ENCODE data around the gene CREB5. TPM values are rescaled to one million over a fixed set of nuclear protein-coding genes. Genes with fewer than 3 reads are reported as not detected.

The CREB5 gene
- total and polyA plus RNA-seq, 2 of the 8 experiments (the other 6 are each of a cell fraction or from before 2014, with no cell fraction given): 2.4 to 2.7 TPM

DNA sequence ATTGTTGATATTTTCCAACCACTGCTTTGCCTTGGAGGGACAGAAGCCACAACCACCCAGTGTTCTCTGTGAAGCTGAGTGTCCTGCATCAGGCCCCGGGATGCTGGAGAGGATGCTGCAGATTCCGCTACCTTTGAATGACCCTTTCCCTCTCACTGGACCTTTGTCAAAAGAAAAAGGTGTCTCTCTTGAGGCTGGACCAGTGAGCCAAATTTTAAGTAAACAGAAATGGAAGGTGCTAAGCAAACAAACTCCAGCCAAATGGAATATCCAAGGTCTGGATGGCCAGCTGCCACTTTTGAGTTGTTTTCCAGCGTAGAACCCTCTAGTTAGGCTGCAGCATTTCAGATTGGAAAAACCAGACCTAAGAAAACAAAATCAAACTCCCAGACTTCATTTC, 400.3 kb downstream of the CREB5 start:
- Histone ChIP-seq H3K27ac (ENCODE audit: low read depth, low read length) (no peak overlapping the region), H2AFZ (ENCODE audit: low read length) (no peak overlapping the region), H3K18ac (ENCODE audit: extremely low read depth, low read length) (no peak overlapping the region), H3K4me1 (replicated peaks in 1 of 4; ENCODE audit: control insufficient read depth in 3 of 4, insufficient read depth in 4 of 4, low read length in 3 of 4) (no peaks in the 10 kb centered on the region), H3K27me3 (replicated peaks in 1 of 4; ENCODE audit: control insufficient read depth in 3 of 4, extremely low read depth in 1 of 4, insufficient read depth in 3 of 4, low read length in 3 of 4) (no peaks in the 10 kb centered on the region; a peak in 1 of 7 replicates), H3K4me3 (ENCODE audit: extremely low read depth in 1 of 4, insufficient read depth in 2 of 4, low read depth in 3 of 4, low read length in 4 of 4) (no peak overlapping the region), H3K14ac (ENCODE audit: insufficient read length) (no peak overlapping the region), H2BK12ac (ENCODE audit: low read depth, low read length) (no peak overlapping the region), H2BK20ac (ENCODE audit: low read length) (no peak overlapping the region), H3K9me3 (ENCODE audit: insufficient read depth in 2 of 2, low read depth in 1 of 2, low read length in 1 of 2) (no peaks in the 10 kb centered on the region), H2BK120ac (replicated peaks; ENCODE audit: low read depth, low read length) (no peak overlapping the region), H4K5ac (ENCODE audit: insufficient read length, low read depth, low read length) (no peak overlapping the region), H3K23ac (ENCODE audit: insufficient read length) (no peak overlapping the region), H4K91ac (replicated peaks; ENCODE audit: insufficient read length, low read length) (no peak overlapping the region), H3K79me1 (ENCODE audit: low read depth, low read length) (no peaks in the 10 kb centered on the region), H3K56ac (replicated peaks; ENCODE audit: insufficient read length, low read depth, low read length) (no peak overlapping the region), H2AK5ac (ENCODE audit: low read depth, low read length) (no peak overlapping the region), H4K20me1 (replicated peaks in 1 of 2; ENCODE audit: control insufficient read depth in 1 of 2, insufficient read depth in 2 of 2, low read length in 2 of 2) (no peaks in the 10 kb centered on the region), H3K9ac (replicated peaks in 1 of 4; ENCODE audit: extremely low read depth in 1 of 4, low read depth in 3 of 4, low read length in 3 of 4) (no peak overlapping the region), H3K36me3 (ENCODE audit: control insufficient read depth in 2 of 4, insufficient read depth in 4 of 4, low read length in 3 of 4) (no peaks in the 10 kb centered on the region), H4K8ac (ENCODE audit: extremely low read depth, insufficient read depth, low read length) (no peak overlapping the region), H3K23me2 (ENCODE audit: low read depth, low read length) (no peaks in the 10 kb centered on the region), H3K4ac (replicated peaks; ENCODE audit: insufficient read length, low read depth, low read length) (no peak overlapping the region), H2BK5ac (ENCODE audit: low read depth, low read length) (no peak overlapping the region), H2BK15ac (ENCODE audit: low read length) (no peak overlapping the region), H3K79me2 (ENCODE audit: control insufficient read depth in 1 of 2, insufficient read depth in 2 of 2, low read length in 2 of 2) (no peaks in the 10 kb centered on the region), H3K4me2 (ENCODE audit: insufficient read depth in 1 of 2, low read depth in 2 of 2, low read length in 2 of 2) (no peak overlapping the region)
- CTCF ChIA-PET (ENCODE audit: partially characterized antibody): interaction anchor here (0.7 kb wide), 1 partner anchor 27 kb away, joined by 3 read pairs; no protein-coding TSS in a partner anchor
- DNase-seq (ENCODE audit: low read depth in 1 of 2, low spot score in 2 of 2) (no peak), FAIRE-seq (no peak)
- WGBS, 2 experiments (ENCODE audit: extremely low coverage in 1 of 2, insufficient coverage in 1 of 2, insufficient read length in 1 of 2, insufficient replicate concordance in 2 of 2, low coverage in 1 of 2, low lambda C conversion rate in 2 of 2, missing lambda C conversion rate in 1 of 2): 91% methylated on average over 3 of the region's 3 CpGs; no CpG with 5 or more reads in 1 of the 2 experiments
- POLR2A ChIA-PET (ENCODE audit: partially characterized antibody): no interaction called here
- TF ChIP-seq CEBPB (IDR thresholded peaks at IDR 0.05; ENCODE audit: low read depth, low read length): no peak
- TF ChIP-seq, protein P1, sequence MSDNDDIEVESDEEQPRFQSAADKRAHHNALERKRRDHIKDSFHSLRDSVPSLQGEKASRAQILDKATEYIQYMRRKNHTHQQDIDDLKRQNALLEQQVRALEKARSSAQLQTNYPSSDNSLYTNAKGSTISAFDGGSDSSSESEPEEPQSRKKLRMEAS (IDR thresholded peaks at IDR 0.05): no peak
- no peak for TF ChIP-seq POU5F1 (IDR thresholded peaks at IDR 0.05; ENCODE audit: low read depth, low read length)
